PC-3 (cell line): Measurements from ENCODE around the gene FBXL15.

Experiments used
- EZH2 ChIP-seq: fragments of 300-600 bp; sonication (generic); IDR thresholded peaks from one replicate; pipeline ENCODE4 v1.6.1; 2017; ENCODE audit warnings: antibody characterized with exemption, mild to moderate bottlenecking, low read length; ENCODE audit not compliant: unreplicated experiment
- TF ChIP-seq, protein P1 (sequence below): fragments of 300-600 bp; sonication (generic); conservative IDR thresholded peaks from 2 replicates; pipeline ENCODE4 v1.5.1; 2017; ENCODE audit warnings: antibody characterized with exemption, low read depth, mild to moderate bottlenecking, low read length

DNA sequence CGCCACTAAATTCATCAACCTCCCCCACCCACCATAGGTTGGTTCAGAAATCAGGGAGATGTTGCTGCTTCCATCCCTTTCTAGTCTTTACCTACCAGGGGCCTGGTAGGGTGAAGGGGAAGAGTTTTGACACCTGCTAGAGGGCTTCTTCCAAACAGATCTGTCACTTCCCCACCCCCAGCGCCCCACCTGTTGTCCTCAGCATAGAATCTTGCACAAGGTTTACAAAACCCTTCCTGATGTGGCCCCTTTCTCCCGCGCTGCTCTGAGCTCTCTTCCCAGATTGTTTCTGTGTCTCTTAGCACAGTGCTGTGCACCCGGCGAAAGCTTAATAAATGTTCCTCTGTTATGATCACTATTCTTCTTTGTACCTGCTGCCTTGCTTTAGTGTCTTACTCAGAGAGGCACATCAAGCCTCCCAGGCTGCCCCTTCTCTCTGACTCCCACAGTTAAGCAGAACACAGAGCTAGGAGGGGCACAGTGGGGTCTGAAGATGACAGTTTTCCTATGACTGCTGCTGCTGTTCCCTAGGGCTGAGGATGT, 41.9 kb downstream of the FBXL15 start:
- TF ChIP-seq, protein P1, sequence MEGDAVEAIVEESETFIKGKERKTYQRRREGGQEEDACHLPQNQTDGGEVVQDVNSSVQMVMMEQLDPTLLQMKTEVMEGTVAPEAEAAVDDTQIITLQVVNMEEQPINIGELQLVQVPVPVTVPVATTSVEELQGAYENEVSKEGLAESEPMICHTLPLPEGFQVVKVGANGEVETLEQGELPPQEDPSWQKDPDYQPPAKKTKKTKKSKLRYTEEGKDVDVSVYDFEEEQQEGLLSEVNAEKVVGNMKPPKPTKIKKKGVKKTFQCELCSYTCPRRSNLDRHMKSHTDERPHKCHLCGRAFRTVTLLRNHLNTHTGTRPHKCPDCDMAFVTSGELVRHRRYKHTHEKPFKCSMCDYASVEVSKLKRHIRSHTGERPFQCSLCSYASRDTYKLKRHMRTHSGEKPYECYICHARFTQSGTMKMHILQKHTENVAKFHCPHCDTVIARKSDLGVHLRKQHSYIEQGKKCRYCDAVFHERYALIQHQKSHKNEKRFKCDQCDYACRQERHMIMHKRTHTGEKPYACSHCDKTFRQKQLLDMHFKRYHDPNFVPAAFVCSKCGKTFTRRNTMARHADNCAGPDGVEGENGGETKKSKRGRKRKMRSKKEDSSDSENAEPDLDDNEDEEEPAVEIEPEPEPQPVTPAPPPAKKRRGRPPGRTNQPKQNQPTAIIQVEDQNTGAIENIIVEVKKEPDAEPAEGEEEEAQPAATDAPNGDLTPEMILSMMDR, result no peak
- no peak for TF ChIP-seq EZH2
